Measurements from ENCODE around the gene POLR2F. TPM values are rescaled to one million over a fixed set of nuclear protein-coding genes. Genes with fewer than 3 reads are reported as not detected.
"Not testable (repeated sequence)": the region's sequence is repeated elsewhere in the genome, so short reads cannot be mapped to it uniquely, and the experiment has no call there.

Gene POLR2F
- total RNA-seq, 1 donor from 2014 or later: 17.8 TPM

DNA sequence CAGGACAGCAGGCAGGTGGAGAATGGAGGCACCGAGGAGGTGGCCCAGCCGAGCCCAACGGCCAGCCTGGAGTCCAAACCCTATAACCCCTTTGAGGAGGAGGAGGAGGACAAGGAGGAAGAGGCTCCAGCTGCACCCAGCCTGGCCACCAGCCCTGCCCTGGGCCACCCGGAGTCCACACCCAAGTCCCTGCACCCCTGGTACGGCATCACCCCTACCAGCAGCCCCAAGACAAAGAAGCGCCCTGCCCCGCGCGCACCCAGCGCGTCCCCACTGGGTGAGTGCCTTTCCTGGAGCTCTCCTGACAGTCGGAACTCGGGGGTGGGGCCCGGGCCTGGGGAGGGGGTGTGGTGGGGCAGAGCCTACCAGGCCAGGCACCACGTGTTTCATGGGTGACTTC, 27.7 kb upstream of the POLR2F start:
- DNase-seq: no peak

DNA sequence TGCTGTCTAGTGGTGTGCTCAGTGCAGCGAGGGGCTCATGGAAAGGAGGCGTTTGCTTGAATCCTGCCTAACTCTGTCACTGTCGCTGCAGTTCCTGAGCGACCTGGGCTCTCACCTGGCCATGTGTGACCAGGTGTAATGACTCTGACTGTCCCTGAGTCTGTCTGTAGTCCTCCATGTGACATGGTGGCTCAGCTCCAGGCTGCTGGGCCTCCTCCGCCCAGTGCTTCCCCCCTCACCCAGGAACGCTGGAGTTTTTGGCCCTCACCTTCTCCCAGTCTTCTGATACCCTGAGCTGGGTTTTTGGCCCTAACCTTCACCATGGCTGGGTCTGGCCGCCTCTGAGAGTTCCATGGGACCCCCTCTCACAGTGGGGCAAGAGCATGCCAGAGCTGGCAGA, 27.1 kb upstream of the POLR2F start:
- no peak for DNase-seq

DNA sequence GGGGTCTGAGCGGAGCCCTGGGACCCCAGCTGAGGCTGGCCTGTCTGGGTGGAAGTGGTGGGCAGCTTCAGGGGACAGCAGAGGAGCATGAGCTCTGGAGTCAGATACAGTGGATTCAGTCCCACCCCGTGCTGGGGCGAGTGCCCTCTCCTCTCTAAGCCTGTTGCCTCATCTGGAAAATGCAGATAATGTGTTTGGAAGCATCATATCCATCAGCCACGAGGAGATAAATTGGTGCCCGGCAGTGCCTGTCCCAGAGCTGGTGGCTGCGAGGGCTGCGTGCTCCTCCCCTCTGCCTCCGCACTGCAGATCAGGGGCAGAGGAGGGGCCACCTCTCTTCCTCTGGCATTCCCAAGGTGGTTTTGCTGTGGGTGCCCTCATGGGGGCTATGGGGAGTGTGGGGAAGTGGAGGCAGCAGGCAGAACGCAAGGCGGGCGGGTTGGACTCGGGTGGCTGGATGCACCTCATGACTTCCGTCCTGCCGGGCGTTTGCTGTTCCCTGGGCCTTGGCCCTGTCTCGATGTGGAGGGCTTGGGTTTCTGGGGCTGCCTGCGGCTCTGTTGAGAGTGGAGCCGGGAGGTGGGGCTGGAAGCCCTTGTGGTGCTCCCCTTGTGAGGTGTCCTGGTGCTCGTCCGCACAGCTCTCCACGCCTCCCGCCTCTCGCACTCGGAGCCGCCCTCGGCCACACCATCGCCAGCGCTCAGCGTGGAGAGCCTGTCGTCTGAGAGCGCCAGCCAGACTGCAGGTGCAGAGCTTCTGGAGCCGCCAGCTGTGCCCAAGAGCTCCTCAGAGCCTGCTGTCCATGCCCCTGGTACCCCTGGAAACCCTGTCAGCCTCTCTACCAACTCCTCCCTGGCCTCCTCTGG, 26.5 kb upstream of the POLR2F start:
- no peak for DNase-seq

DNA sequence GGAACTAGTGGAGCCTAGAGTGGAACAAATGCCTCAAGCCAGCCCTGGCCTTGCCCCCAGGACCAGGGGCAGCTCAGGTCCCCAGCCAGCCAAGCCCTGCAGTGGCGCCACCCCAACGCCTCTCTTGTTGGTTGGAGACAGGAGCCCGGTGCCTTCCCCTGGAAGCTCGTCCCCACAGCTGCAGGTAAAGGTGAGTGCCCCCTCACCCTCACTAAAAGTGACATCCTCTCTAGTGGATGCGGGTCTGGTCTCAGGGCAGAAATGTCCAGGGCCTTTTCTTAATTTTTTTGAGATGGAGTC, 25.9 kb upstream of the POLR2F start:
- no peak for DNase-seq

DNA sequence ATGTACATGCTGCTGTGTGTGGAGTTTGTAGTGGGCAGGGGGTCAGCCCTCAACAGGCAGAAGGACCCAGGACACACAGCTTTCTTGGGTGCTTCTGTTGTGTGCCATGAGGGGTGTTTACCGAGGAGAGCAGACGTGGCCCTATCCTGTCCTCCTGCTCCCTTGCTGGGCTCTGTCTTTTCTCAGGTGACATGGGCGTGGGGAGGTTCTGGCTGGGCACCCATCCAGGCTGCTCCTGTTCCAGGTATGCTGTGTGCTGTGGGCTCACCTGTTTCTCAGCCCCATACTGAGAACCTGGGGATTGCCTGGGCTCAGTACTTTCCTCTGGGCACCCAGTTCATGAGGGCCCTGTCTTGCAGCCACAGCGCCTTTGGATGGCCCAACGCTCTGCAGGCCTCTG, 24.1 kb upstream of the POLR2F start:
- no peak for DNase-seq

DNA sequence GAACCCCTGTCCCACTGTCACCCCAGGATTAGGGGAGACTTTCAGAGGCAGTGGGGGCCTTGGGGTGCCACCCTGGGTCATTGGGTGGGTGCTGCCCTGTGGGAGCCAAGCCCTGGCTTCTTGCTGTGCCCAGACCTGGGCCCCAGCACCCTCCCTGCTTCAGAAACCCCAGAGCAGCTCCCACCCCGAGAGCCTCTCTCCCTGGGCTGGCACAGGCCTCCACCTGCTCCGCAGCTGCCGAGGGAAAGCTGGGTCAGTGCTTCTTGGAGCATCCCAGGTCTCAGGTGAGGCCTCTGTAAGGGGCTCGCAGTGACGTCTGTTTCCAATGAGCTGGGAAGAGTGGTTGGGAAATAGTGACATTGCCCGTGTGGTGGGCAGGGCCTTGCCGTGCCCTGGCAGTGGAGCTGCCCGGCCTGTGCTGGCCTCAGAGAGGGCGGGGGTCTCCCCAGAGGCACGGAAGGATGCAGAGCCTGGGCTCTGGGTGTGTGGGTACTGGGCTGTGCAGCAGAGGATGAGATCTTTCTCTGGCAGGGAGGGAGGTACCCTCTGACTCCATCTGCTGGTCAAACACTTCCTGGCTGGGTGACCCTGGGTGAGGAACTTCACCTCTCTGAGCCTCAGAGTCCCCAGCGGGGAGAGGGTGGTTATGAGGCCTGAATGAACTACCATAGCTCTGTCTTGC, 23.1 kb upstream of the POLR2F start:
- no peak for DNase-seq

DNA sequence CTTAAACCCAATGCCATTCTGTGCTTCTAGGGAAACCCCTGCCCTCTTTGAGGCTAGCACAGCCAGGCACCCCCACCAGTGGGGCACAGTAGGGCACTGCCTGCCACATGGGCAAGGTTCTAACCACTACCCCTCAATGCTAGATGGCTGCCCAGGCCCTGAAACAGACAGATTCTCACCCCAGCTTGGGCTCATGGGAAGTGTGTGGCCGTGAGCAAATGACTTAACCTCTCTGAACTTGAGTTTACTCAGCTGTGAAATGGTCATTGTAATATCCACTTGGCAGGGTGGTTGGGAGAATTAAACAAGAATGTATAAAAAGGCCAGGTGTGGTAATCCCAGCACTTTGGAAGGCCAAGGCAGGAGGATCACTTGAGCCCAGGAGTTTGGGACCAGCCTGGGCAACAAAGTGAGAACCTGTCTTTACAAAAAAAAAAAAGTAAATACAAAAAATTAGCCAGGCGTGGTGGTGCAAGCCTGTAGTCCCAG, 22.5 kb upstream of the POLR2F start:
- no peak for DNase-seq

DNA sequence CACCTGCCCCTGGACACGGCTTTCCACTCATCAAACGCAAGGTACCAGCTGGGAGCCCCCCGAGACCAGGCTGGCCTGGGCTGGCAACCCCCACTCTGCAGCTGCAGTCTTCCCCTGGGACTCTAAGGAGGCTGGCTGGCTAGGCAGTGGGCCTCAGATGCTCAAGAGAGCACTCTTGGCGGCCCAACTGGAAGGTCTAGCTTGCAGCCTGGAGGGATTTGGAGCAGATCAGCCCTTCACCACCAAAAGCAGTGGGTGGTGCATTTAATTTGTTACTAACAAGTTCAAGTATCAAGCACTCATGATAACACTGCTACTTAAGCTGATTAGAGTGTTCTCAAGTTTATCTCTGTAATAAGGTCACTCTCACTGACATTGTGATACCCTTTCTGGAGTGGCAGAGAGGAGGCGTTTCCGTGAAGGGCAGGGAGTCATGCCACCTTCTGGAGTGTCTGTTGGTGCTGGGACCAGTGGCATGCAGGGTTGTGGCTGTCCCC, 21.6 kb upstream of the POLR2F start:
- DNase-seq: no peak

DNA sequence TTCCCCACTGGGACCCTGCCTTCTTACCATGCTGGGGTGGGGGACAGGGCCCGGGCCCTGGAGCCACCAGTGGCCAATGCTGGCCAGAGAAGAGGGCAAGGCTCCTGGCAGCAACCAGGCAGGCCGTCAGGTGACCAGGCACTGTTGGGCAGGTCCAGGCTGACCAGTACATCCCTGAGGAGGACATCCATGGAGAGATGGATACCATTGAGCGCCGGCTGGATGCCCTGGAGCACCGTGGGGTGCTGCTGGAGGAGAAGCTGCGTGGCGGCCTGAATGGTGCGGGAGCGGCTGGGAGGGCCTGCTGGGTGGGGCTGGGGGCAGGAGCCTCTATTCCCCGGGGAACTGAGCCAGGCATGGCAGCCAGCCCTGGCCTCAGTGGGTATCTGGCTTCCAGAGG, 21.1 kb upstream of the POLR2F start:
- DNase-seq: no peak

DNA sequence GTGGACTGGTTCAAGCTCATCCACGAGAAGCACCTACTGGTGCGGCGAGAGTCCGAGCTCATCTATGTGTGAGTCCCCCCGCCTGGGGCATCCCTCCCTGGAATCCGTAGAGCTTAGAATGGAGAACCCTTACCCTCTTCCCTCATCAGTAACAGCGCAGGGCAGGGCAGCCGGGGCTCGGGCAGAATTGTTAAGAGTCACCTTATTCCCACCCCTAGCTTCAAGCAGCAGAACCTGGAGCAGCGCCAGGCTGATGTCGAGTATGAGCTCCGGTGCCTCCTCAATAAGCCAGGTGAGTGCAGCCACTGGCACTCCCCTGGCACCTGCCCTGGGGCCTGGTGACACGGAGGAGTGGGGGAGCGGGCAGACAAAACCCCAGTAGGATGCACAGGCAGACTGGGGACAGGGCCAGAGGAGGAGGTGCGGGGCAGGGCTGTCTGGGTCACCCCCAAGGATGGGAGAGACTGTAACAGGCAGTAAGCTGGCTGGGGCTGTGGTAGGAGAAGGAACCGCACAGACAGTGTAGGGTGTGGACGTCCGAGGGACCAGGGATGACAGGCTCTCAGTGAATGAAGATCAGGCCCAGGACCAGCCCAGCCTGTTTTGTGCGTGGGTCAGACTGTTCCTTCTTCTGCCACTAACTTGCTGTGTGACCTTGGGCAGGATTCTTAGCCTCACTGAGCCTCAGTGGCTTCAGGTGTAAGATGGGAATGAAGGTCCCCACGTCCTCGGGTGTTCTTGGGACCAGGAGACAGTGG, 20.5 kb upstream of the POLR2F start:
- no peak for DNase-seq

DNA sequence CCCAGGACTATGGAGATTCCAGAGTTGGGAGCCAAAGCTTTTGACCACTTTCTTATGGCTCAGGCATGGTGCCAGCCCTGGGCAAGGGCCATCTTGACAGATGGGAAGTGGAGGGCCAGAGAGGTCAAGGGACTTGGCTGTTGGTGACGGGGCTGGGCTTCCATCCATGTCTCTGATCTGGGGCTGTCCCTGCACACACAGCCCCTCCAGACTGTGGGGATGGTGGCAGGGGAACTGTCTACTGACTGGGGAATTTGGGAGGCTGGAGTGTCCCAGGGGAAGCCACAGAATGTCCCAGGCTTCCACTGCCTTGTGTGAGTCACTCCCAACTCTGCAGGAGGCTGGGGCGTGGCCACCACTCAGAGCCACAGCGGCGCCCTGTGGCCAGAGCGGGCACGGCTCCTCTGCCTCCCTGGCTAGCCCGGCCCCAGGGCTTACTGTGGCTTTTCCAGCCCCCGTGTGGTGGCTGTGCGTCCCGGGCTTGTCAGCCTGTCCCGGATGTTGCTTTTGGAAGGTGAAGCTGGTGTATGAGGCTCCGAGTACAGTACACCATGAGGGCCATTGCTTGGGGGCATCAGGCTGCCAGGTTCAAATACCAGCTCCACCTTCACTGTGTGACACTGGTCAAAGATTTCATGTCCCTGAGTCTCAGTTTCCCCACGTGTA, 19.7 kb upstream of the POLR2F start:
- peak; percentile 73 for DNase-seq

DNA sequence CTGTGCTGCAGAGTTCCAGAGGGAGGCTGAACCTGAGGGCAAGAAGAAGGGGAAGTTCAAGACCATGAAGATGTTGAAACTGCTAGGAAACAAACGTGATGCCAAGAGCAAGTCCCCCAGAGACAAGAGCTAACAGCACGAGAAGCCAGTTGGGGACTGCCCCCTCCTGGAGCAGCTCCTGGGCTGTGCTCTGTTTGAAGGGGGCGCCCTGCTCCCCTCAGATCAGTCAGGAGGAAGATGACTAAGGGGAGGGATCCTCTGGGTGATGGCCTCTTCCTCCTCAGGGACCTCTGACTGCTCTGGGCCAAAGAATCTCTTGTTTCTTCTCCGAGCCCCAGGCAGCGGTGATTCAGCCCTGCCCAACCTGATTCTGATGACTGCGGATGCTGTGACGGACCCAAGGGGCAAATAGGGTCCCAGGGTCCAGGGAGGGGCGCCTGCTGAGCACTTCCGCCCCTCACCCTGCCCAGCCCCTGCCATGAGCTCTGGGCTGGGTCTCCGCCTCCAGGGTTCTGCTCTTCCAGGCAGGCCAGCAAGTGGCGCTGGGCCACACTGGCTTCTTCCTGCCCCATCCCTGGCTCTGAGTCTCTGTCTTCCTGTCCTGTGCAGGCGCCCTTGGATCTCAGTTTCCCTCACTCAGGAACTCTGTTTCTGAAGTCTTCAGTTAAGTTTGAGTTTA, 12.7 kb upstream of the POLR2F start:
- no peak for DNase-seq

DNA sequence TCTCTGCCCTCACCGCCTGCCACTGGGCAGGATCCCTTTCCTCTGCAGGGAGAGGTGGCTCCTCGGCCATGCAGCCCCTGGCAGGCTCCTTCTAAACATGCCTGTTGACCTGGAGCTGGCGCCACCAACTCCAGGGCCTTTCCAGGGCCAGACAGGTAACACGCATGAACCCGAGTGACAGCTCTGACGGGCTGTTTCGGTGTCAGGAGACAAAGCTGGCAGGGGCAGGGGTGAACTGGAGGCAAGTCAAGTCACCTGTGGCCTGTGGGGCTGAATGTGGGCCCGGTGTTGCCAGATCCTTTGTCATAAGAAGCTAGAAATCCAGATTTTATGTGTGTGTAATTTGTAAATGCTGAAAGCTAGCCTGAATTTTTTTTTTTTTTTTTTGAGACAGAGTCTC, 11.4 kb upstream of the POLR2F start:
- no peak for DNase-seq

DNA sequence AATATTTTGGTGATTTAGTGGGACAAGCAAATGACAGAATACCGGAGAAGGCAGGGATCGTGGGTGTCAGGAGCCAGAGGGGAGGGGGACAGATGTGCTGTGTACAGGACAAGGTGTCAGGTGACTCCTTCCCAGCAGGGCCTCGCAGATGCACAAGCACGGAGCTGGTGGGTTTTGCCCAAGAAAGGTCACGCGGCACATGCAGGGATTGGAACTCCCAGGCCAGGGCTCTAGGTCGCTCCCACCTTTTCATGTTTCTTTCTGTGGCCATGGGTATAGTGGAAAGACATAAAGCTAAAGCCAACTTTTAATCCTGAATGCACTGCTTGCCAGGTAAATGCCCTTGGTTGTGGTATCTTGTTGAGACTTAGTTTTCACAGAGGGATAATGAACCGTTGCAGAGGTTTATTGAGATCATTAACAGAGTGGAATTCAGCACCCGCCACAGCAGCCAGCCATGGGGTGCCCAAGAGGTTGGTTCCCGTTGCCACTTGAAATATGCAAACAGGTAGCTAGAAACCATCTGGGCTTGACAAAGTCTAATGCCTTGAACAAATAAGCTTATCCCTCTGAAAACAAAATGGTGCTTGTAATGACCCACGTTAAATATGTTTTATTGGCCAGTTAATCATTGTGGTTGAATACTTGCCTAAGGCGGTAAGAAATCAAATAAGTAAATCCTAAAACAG, 10.2 kb upstream of the POLR2F start:
- DNase-seq: no peak

DNA sequence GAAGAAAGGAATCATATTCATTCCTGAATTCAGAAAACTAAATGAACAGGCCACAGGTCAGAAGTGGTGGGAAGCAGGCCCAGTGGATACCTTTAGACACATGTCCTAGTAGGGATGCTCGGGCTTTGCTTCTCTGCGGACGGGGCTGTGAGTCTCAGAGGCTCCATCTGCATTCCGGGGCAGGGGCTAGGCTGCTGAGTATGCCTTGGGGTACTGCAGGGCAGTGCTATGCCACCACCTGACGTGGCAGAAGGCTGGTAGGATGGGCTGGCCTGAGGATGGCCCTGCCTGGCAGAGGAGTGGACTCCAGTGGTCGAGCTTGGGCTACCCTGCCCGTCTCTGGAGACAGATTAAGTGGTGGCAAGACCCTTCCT, 9.7 kb upstream of the POLR2F start:
- no peak for DNase-seq

DNA sequence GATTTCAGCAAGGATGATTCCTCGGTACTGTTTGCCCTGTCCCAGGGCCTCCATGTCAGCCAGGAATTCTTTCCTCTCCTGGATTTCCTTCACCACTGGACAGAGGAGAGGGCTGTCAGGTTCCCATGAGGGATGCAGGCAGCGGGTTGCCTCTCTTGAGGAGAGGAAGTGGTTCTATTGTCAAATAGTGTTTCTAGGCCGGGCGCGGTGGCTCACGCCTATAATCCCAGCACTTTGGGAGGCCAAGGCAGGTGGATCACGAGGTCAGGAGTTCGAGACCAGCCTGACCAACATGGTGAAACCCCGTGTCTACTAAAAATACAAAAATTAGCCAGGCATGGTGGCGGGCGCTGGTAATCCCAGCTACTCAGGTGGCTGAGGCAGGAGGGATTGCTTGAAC, 9.1 kb upstream of the POLR2F start:
- not testable (repeated sequence) for DNase-seq

DNA sequence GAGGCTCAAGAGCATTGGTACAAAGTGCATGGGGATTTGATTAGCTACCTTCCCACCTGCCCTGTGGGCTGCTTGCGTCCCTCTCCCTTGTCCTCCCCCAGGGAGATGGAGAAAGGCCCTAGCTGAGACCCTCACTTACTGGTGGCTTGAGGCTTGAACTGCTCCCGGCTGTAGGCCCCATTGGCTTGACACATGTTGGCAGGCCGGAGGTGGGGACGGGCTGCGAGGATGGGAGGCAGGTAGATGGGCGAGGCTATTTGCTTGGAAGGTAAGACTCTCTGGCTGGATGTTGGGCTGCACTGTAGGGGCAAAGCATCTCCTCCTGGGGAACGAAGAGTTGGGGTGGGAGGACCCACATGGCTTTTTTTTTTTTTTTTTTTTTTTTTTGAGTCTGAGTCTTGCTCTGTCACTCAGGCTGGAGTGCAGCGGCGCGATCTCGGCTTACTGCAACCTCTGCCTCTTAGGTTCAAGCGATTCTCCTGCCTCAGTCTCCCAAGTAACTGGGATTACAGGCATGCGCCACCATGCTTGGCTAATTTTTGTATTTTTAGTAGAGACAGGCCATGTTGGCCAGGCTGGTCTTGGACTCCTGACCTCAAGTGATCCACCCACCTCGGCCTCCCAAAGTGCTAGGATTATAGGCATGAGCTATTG, 6.2 kb upstream of the POLR2F start:
- DNase-seq: not testable (repeated sequence)

DNA sequence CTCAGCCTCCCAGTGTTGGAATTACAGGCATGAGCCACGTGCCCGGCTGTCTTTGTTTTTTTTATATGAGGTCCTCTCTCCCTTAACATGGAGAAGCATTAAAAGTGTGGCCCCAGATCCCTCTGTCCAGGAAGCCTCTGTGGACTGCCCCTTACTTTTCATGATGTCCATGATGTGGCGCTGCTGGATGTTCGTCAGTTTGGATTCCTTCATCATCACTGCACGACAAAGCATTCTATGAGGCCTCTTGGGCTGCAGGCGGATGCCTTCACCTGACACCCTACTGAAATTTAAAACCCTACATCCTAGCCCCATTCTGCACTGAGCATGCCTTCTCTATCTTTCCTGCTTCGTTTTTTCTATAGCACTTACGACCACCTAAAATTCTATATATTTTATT, 2.2 kb upstream of the POLR2F start:
- DNase-seq: no peak

DNA sequence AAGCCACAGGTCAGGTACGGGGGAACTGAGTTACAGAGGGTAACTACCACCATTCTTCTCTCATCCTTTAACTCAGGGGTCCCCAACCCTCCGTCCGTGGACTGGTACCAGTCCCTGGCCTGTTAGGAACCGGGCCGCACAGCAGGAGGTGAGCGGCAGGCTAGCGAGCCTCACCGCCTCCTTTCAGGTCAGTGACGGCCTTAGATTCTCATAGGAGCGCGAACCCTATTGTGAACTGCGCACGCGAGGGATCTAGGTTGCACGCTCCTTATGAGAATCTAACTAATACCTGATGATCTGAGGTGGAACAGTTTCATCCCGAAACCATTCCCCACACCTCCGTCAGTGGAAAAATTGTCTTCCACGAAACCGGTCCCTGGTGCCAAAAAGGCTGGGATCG, 870 bp upstream of the POLR2F start:
- not testable (repeated sequence) for DNase-seq

DNA sequence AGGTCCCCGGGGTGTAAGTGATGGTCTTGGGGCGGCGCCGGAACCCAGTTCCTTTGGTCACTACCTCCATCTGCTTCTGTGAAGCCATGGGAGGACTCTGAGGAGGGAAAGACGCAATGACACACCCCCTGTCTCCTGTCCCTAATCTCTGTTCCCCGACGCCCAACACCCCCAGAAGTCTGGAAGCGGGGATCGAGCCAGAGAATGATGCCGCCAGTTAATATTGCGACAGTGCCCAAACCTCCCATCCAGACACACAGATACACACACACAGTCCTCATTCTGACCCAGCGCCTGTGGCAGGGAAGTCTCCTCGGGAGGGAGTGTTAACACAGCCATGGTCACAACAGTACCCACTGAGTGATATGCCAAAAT, 450 bp upstream of the POLR2F start:
- DNase-seq: no peak

DNA sequence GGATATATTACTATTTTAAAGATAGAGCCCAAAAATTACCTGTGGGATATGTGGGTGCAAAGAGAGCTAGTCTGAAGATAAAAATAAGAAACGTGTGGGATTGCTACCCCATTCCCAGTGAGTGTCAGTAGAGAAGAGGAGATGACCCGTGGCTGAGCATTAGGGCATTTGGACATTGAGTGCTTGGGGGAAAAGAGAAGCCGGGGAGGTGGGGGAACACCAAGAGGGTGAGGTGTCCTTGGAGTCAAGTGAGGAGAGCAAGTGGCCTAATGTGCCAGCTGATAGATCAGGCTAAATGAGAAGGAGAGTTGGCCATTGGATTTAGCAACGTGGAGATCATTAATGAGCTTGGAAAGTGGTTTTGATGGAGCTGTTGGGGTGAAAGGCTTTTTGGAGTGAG, 1.2 kb downstream of the POLR2F start:
- no peak for DNase-seq

Data from occipital lobe (tissue), 2 donors.